Measurements from ENCODE around the gene POU2F2.

DNA sequence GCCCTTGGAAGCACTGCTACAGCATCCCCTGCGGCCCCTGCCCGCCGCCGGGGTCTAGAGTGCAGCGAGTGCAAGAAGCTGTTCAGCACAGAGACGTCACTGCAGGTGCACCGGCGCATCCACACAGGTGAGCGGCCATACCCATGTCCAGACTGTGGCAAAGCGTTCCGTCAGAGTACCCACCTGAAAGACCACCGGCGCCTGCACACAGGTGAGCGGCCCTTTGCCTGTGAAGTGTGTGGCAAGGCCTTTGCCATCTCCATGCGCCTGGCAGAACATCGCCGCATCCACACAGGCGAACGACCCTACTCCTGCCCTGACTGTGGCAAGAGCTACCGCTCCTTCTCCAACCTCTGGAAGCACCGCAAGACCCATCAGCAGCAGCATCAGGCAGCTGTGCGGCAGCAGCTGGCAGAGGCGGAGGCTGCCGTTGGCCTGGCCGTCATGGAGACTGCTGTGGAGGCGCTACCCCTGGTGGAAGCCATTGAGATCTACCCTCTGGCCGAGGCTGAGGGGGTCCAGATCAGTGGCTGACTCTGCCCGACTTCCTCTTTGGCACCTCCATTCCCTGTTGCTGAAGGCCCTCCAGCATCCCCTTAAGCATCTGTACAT lies 51.4 kb downstream of the POU2F2 start:
- no peak for TF ChIP-seq POLR2A (IDR thresholded peaks at IDR 0.05)
- TF ChIP-seq, protein P1, sequence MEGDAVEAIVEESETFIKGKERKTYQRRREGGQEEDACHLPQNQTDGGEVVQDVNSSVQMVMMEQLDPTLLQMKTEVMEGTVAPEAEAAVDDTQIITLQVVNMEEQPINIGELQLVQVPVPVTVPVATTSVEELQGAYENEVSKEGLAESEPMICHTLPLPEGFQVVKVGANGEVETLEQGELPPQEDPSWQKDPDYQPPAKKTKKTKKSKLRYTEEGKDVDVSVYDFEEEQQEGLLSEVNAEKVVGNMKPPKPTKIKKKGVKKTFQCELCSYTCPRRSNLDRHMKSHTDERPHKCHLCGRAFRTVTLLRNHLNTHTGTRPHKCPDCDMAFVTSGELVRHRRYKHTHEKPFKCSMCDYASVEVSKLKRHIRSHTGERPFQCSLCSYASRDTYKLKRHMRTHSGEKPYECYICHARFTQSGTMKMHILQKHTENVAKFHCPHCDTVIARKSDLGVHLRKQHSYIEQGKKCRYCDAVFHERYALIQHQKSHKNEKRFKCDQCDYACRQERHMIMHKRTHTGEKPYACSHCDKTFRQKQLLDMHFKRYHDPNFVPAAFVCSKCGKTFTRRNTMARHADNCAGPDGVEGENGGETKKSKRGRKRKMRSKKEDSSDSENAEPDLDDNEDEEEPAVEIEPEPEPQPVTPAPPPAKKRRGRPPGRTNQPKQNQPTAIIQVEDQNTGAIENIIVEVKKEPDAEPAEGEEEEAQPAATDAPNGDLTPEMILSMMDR (IDR thresholded peaks at IDR 0.05): no peak
- no peak for TF ChIP-seq EP300 (IDR thresholded peaks at IDR 0.05)
